ENCODE results near the gene C4orf46.

GRCh38 chr4:158669310-158669709 lies 2.4 kb downstream of the C4orf46 start:
- TF ChIP-seq RAD21 (conservative IDR thresholded peaks at IDR 0.05) (no peak), CTCF (IDR thresholded peaks at IDR 0.05; ENCODE audit: poor library complexity, severe bottlenecking) (no peak), POLR2AphosphoS5 (IDR thresholded peaks at IDR 0.05) (no peak), MXI1 (conservative IDR thresholded peaks at IDR 0.05; ENCODE audit: poor library complexity, severe bottlenecking) (no peak), TAF1 (IDR thresholded peaks at IDR 0.05; ENCODE audit: low read depth) (no peak)
